ENCODE data around the gene CFAP46.

The CFAP46 gene

DNA sequence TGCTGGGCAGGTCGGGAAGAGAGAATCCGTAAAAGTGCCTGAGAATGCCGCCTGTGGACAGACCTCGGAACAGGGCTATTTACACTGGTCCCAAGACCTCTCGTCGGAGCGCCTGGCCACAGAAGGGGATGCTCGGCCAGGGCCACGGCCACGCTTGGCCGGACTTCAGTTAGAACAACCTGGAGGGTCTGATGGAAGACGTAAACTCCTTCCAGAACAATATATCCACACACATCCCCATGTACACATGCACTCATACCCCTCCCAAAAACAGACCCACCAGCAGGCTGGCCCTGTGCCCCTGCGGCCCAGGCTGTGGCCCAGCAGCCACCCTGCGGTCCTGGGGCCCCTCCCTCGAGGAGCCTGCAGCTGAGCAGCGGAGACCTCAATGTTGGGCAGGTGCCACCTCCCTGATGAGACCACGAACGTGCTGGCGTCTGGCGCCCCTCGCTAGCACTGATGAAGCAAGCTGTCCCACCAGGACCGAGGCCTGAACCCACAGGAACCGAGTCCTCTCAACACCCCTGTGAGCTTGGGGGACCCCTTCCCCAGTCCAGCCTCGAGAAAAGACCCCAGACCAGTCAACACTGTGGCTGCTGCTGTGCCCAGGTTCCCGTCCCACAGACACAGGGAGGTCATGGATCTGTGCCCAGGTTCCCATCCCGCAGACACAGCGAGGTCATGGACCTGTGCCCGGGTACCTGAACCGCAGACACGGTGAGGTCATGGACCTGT, 8.9 kb downstream of the CFAP46 start:
- TF ChIP-seq, protein P1, sequence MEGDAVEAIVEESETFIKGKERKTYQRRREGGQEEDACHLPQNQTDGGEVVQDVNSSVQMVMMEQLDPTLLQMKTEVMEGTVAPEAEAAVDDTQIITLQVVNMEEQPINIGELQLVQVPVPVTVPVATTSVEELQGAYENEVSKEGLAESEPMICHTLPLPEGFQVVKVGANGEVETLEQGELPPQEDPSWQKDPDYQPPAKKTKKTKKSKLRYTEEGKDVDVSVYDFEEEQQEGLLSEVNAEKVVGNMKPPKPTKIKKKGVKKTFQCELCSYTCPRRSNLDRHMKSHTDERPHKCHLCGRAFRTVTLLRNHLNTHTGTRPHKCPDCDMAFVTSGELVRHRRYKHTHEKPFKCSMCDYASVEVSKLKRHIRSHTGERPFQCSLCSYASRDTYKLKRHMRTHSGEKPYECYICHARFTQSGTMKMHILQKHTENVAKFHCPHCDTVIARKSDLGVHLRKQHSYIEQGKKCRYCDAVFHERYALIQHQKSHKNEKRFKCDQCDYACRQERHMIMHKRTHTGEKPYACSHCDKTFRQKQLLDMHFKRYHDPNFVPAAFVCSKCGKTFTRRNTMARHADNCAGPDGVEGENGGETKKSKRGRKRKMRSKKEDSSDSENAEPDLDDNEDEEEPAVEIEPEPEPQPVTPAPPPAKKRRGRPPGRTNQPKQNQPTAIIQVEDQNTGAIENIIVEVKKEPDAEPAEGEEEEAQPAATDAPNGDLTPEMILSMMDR (IDR thresholded peaks at IDR 0.05) = no peak

- TF ChIP-seq, protein P1 (IDR thresholded peaks at IDR 0.05) = no peak
Observed at GRCh38 chr10:132932461-132933307, 9.7 kb downstream of the CFAP46 start.

DNA sequence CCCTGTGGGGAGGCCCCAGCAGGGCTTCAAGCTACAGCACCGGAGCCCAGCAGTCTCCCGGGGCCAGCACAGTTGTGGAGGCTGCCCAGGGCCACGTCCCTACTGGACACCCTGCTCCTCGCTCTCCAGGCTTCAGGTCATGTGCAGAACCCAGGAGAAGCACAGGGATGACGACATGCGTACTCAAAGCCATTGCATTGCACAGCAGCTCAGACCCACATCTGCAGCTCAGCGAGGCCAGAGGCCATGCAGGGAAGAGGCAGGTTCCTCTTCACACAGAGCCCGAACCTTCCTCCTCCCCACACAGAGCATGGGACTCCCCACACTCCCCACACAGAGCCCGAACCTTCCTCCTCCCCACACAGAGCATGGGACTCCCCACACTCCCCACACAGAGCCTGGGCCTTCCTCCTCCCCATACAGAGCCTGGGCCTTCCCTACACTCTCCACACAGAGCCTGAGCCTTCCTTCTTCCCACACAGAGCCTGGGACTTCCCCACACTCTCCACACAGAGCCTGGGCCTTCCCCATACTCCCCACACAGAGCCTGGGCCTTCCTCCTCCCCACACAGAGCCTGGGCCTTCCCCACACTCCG, 12.3 kb downstream of the CFAP46 start:
- TF ChIP-seq, protein P1 (IDR thresholded peaks at IDR 0.05) = no peak

DNA sequence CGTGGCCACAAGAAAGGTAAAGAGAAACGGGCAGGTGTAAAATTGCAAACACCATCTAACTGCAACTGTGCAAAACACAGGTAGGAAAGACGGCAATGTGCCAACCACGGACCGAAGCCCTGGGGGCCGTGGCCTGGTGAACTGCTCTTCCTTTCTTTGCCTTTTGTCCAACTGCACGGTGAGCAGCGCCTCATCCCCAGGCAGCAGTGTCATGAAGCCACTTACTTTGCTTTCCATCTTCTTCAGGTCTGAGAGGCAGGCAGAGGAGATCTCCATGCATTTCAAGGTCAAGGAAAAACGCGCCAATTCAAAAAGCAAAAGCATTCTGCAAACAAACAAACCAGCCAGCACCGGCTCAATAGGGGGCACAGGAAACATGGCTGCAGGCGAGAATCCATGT, 12.9 kb downstream of the CFAP46 start:
- TF ChIP-seq, protein P1 (IDR thresholded peaks at IDR 0.05) = no peak

DNA sequence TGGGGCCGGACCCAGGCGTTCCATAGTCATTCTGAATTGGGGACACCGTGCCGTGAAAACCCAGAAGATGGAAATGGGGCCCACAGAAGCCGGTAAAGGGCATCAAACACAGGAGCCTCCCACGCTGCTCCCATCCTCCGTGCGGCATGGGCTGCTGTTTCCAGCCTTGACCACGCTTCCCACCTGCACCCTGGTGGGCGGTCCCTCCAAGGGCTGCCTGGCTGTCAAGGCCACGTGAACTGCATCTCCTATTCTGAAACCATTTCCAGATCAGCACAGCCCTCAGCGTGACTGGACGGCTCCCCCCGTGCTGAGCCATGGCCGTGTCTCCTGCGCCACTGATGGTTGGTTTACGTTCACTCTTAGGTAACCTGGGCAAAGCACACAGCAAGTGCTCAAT, 14.1 kb downstream of the CFAP46 start:
- TF ChIP-seq, protein P1 (IDR thresholded peaks at IDR 0.05) = no peak

- TF ChIP-seq, protein P1 (IDR thresholded peaks at IDR 0.05) = no peak
Observed at GRCh38 chr10:132927824-132928223, 14.5 kb downstream of the CFAP46 start.

DNA sequence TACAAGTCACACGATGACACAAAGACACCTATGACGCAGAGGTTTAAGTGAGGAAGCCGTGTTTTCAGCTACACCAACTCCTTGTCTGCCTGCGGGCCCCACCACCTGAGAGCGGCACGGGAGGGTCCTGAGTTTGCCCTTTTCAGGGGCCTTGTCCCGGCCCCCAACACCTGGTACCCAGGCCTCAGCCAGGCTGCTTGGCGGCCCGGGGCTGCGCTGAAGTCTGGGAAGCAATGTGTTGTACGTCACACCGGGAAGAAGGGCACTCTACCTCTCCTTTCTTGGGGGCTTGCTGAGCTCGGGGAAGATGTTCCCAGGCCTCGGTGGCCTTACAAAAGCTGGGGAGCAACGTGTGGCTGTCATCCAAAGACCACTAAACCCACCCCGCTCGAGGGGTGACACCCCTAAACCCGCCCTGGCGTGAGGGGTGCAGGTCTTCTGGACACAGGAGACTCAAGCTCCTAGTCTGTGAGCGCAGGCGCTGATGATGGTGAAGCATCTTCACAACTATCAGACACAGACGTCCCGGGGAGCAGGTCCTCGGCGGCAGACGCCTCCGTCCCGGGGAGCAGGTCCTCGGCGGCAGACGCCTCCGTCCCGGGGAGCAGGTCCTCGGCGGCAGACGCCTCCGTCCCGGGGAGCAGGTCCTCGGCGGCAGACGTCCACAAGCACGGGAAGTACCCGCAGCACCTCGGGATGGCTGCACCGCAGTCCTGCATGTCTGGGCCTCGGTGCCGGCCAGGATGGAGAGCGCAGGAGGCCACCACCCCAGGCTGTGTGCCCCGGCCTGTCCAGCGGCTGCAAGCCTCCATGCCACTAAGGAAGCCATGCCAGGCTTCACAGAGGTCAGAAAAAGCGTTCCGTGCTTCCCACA, 15.4 kb downstream of the CFAP46 start:
- TF ChIP-seq, protein P1 (IDR thresholded peaks at IDR 0.05) = no peak

All from LNCAP (cell line).